A673 (cell line): ENCODE measurements around the gene RETREG3.

Source experiments
- CTCF ChIP-seq: fragments of 300-800, 200-600 bp; sonication (generic); conservative IDR thresholded peaks from 2 replicates; pipeline ENCODE4 v1.5.1; 2017; ENCODE audit warnings: low read depth, mild to moderate bottlenecking, antibody characterized with exemption, low read length, moderate library complexity, mixed read lengths
- EZH2 ChIP-seq: fragments of 200-600 bp; sonication (generic); IDR thresholded peaks from 2 replicates; pipeline ENCODE4 v1.6.1; 2017; ENCODE audit warnings: borderline replicate concordance, low read depth, mild to moderate bottlenecking, mixed read lengths, antibody characterized with exemption, low read length; ENCODE audit not compliant: poor library complexity, severe bottlenecking

DNA sequence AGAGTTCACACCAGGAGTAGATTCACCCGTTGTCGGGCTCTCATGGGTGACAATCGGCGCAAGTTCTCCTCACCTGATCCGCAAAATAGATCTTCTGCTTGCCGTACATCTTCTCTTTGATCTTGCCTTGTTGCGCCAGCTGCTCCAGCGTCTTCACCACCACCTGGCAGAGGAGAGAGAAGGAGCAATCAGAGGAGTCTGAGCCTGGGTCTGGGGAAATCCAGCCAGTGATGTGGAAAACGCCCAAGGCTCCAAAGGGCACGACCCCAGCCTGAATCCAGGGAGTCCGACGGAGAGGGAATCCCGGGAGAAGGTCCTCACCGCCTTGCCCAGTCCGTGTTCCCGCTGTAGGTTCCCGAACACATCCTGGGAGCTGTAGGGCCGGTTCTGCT lies 32.0 kb downstream of the RETREG3 start:
- TF ChIP-seq CTCF (no peak), EZH2 (no peak)
